Ramos (cell line): ENCODE measurements around the gene ZNF354C.
"Not testable (repeated sequence)": the region's sequence is repeated elsewhere in the genome, so short reads cannot be mapped to it uniquely, and the experiment has no call there.

Experiments used
- in situ Hi-C: fragments of 300-500 bp; cut with MboI; formaldehyde crosslinking; loops from one replicate; pipeline ENCODE4 v1.14.3; 2022; ENCODE audit warnings: low sequenced_read_pairs; ENCODE audit not compliant: unreplicated experiment

The ZNF354C gene

GRCh38 chr5:179060116-179061008 lies at the start of gene ZNF354C:
ZNF354C (plus strand) TSS chr5:179060373; CDS start chr5:179062069, 1,696 bp downstream.
- in situ Hi-C loops = no loop called here

GRCh38 chr5:179023528-179024189 lies 36.5 kb upstream of the ZNF354C start, which contains the start of gene ZNF879:
ZNF879 (plus strand) TSS chr5:179023804; CDS start chr5:179025005, 1,201 bp downstream.
- in situ Hi-C loops = no loop called here

GRCh38 chr5:179033004-179033580 lies 27.1 kb upstream of the ZNF354C start:
- in situ Hi-C loops = no loop called here

GRCh38 chr5:179044765-179045164 lies 15.4 kb upstream of the ZNF354C start:
- in situ Hi-C loops = no loop called here

- in situ Hi-C loops = no loop called here
Measured at GRCh38 chr5:179051784-179052183, 8.4 kb upstream of the ZNF354C start.

GRCh38 chr5:179054036-179054785 lies 6.0 kb upstream of the ZNF354C start:
- in situ Hi-C loops = no loop called here

GRCh38 chr5:179054876-179055275 lies 5.3 kb upstream of the ZNF354C start:
- in situ Hi-C loops = no loop called here

GRCh38 chr5:179055436-179055835 lies 4.7 kb upstream of the ZNF354C start:
- in situ Hi-C loops = no loop called here

- in situ Hi-C loops = no loop called here
Measured at GRCh38 chr5:179055841-179056240, 4.3 kb upstream of the ZNF354C start.

- in situ Hi-C loops = no loop called here
Measured at GRCh38 chr5:179061025-179061424, 852 bp downstream of the ZNF354C start.

GRCh38 chr5:179065703-179066102 lies 5.5 kb downstream of the ZNF354C start:
- in situ Hi-C loops = no loop called here

GRCh38 chr5:179079165-179079987 lies 19.2 kb downstream of the ZNF354C start:
- in situ Hi-C loops = no loop called here

- in situ Hi-C loops = no loop called here
Measured at GRCh38 chr5:179080724-179081123, 20.6 kb downstream of the ZNF354C start.

GRCh38 chr5:179089502-179089901 lies 29.3 kb downstream of the ZNF354C start:
- in situ Hi-C loops = no loop called here

GRCh38 chr5:179101282-179101681 lies 41.1 kb downstream of the ZNF354C start:
- in situ Hi-C loops = not testable (repeated sequence)

GRCh38 chr5:179110528-179110927 lies 50.4 kb downstream of the ZNF354C start:
- in situ Hi-C loops = no loop called here

- in situ Hi-C loops = no loop called here
Measured at GRCh38 chr5:179111267-179112207, 51.4 kb downstream of the ZNF354C start.

- in situ Hi-C loops = no loop called here
Measured at GRCh38 chr5:179112469-179113142, 52.4 kb downstream of the ZNF354C start.
